HG03469 (cell line): Measurements from ENCODE around the gene AIF1.

Experiments used
- ATAC-seq: cut with Tn5 transposase; IDR thresholded peaks from one replicate; pipeline ENCODE4 v1.9.1; 2021; ENCODE audit warnings: mild to moderate bottlenecking, moderate library complexity, moderate number of reproducible peaks; ENCODE audit not compliant: unreplicated experiment

The AIF1 gene

GRCh38 chr6:31614684-31615578, at the start of gene AIF1:
TSS of gene AIF1 (plus strand) at chr6:31615234. CDS start at chr6:31615330, 96 bp downstream.
- ATAC-seq, result no peak

DNA sequence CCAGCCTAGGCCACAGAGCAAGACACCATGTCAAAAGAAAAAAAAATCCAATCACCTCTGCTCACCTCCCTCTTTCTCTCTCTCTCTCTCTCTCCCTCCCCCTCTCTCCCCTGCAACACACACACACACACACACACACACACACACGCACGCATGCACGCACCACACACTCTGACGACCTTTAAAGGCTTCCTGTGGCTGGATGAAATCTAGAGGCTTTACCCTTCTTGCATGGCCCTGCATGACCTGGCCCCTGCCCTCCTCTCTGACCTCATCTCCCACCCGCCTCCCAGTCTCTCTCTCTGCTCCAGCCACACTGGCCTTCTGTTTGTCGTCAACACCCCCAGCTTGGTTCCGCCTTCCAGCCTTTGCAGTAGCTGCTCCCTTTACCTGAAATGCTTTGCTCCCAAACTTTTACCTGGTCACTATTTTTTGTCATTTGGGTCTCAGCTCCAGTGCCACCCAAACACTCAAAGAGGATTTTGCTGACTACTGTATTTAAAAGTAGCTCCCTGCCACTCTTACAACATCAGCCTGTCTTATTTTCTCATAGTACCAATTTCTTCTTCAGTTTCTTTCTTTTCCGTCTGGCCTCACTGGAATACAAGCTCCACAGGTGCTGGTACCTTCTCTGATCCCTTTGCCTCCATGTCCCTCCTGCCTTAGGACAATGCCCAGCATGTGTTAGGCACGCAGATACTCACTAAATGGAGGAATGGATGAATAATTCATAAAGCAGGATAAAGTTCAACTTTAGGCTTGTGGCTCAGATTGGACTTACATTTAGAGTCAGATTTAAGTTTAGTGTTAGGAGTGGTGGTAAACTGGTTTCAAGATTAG, 47.3 kb upstream of the AIF1 start:
- ATAC-seq, result no peak

- ATAC-seq, result peak; percentile 53
These were observed 46.5 kb upstream of the AIF1 start for GRCh38 chr6:31568537-31568961.

GRCh38 chr6:31569861-31570536, 45.0 kb upstream of the AIF1 start:
- no peak for ATAC-seq

DNA sequence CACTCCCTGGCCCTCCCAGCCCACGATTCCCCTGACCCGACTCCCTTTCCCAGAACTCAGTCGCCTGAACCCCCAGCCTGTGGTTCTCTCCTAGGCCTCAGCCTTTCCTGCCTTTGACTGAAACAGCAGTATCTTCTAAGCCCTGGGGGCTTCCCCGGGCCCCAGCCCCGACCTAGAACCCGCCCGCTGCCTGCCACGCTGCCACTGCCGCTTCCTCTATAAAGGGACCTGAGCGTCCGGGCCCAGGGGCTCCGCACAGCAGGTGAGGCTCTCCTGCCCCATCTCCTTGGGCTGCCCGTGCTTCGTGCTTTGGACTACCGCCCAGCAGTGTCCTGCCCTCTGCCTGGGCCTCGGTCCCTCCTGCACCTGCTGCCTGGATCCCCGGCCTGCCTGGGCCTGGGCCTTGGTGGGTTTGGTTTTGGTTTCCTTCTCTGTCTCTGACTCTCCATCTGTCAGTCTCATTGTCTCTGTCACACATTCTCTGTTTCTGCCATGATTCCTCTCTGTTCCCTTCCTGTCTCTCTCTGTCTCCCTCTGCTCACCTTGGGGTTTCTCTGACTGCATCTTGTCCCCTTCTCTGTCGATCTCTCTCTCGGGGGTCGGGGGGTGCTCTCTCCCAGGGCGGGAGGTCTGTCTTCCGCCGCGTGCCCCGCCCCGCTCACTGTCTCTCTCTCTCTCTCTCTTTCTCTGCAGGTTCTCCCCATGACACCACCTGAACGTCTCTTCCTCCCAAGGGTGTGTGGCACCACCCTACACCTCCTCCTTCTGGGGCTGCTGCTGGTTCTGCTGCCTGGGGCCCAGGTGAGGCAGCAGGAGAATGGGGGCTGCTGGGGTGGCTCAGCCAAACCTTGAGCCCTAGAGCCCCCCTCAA, 42.8 kb upstream of the AIF1 start, which contains the start of gene LTA:
Gene LTA, plus strand, starts transcription at position 249 of the 871 bp plus-strand sequence. Its CDS starts 454 bp downstream, at position 703.
- ATAC-seq, result no peak

GRCh38 chr6:31573239-31574105, 41.6 kb upstream of the AIF1 start:
- no peak for ATAC-seq

- ATAC-seq, result no peak
These were observed 40.6 kb upstream of the AIF1 start for GRCh38 chr6:31574106-31575061.

DNA sequence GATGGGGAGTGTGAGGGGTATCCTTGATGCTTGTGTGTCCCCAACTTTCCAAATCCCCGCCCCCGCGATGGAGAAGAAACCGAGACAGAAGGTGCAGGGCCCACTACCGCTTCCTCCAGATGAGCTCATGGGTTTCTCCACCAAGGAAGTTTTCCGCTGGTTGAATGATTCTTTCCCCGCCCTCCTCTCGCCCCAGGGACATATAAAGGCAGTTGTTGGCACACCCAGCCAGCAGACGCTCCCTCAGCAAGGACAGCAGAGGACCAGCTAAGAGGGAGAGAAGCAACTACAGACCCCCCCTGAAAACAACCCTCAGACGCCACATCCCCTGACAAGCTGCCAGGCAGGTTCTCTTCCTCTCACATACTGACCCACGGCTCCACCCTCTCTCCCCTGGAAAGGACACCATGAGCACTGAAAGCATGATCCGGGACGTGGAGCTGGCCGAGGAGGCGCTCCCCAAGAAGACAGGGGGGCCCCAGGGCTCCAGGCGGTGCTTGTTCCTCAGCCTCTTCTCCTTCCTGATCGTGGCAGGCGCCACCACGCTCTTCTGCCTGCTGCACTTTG, 39.6 kb upstream of the AIF1 start, which contains the start of gene TNF:
Gene TNF, plus strand, starts transcription at position 231 of the 567 bp plus-strand sequence. Its CDS starts 177 bp downstream, at position 408.
- ATAC-seq, result no peak

DNA sequence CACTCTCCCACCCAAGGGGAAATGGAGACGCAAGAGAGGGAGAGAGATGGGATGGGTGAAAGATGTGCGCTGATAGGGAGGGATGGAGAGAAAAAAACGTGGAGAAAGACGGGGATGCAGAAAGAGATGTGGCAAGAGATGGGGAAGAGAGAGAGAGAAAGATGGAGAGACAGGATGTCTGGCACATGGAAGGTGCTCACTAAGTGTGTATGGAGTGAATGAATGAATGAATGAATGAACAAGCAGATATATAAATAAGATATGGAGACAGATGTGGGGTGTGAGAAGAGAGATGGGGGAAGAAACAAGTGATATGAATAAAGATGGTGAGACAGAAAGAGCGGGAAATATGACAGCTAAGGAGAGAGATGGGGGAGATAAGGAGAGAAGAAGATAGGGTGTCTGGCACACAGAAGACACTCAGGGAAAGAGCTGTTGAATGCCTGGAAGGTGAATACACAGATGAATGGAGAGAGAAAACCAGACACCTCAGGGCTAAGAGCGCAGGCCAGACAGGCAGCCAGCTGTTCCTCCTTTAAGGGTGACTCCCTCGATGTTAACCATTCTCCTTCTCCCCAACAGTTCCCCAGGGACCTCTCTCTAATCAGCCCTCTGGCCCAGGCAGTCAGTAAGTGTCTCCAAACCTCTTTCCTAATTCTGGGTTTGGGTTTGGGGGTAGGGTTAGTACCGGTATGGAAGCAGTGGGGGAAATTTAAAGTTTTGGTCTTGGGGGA, 38.9 kb upstream of the AIF1 start:
- ATAC-seq, result no peak

DNA sequence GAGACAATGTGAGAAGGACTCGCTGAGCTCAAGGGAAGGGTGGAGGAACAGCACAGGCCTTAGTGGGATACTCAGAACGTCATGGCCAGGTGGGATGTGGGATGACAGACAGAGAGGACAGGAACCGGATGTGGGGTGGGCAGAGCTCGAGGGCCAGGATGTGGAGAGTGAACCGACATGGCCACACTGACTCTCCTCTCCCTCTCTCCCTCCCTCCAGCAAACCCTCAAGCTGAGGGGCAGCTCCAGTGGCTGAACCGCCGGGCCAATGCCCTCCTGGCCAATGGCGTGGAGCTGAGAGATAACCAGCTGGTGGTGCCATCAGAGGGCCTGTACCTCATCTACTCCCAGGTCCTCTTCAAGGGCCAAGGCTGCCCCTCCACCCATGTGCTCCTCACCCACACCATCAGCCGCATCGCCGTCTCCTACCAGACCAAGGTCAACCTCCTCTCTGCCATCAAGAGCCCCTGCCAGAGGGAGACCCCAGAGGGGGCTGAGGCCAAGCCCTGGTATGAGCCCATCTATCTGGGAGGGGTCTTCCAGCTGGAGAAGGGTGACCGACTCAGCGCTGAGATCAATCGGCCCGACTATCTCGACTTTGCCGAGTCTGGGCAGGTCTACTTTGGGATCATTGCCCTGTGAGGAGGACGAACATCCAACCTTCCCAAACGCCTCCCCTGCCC, 38.0 kb upstream of the AIF1 start:
- no peak for ATAC-seq

GRCh38 chr6:31577579-31577966, 37.5 kb upstream of the AIF1 start:
- ATAC-seq, result no peak

DNA sequence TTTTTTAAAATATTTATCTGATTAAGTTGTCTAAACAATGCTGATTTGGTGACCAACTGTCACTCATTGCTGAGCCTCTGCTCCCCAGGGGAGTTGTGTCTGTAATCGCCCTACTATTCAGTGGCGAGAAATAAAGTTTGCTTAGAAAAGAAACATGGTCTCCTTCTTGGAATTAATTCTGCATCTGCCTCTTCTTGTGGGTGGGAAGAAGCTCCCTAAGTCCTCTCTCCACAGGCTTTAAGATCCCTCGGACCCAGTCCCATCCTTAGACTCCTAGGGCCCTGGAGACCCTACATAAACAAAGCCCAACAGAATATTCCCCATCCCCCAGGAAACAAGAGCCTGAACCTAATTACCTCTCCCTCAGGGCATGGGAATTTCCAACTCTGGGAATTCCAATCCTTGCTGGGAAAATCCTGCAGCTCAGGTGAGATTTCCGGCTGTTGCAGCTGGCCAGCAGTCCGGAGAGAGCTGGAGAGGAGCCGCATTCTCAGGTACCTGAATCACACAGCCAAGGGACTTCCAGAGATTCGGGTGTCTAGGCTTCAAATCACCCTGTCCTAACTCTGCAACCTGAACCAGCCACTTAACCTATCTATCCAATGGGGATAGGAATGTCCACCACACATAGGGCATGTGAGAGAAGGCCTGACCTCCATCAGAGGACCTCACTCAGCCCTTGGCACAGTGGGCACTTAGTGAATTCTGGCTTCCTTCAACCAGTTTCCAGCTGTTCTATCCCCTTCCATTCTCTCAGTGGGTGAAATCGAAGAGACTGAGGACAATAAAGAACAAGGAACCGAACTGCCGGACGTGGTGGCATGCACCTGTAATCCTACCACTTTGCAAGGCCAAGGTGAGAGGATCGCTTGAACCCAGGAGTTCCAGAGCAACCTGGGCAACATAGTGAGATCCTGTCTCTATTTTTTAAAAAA, 36.6 kb upstream of the AIF1 start:
- ATAC-seq, result no peak

DNA sequence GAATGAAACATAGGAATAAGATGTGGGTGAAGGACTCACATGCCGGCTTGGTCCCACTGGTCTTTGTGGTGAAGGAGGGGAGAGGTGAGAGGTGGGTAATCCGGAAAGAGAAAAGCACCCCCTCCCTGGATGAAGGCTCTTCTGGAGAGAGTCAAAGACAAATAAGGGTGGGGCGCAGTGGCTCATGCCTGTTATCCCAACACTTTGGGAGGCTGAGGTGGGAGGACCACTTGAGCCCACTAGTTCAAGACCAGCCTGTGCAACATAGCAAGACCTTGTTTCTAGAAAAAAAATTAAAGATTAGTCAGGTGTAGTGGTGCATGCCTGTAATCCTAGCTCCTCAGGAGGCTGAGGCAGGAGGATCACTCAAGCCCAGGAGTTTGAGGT, 35.9 kb upstream of the AIF1 start:
- no peak for ATAC-seq

GRCh38 chr6:31579546-31580437, 35.2 kb upstream of the AIF1 start:
- ATAC-seq, result no peak
